OCI-LY3 (cell line): ENCODE data around the gene RNPEPL1.

Source experiments
- CTCF ChIP-seq: fragments of 200-600, 300-600 bp; sonication (generic); IDR thresholded peaks from 2 replicates; pipeline ENCODE4 v1.5.1; 2014; ENCODE audit warnings: antibody characterized with exemption, low read length, low read depth
- EZH2phosphoT487 ChIP-seq: fragments of 200-600 bp; shearing (Covaris generic); IDR thresholded peaks from 2 replicates; pipeline ENCODE4 v1.6.1; 2018; ENCODE audit warnings: antibody characterized with exemption, mixed run types, low read depth

- TF ChIP-seq CTCF (no peak), EZH2phosphoT487 (no peak)
These were observed 22.4 kb downstream of the RNPEPL1 start for GRCh38 chr2:240590681-240591111.
